ENCODE data around the gene GNPTAB.

GNPTAB gene

DNA sequence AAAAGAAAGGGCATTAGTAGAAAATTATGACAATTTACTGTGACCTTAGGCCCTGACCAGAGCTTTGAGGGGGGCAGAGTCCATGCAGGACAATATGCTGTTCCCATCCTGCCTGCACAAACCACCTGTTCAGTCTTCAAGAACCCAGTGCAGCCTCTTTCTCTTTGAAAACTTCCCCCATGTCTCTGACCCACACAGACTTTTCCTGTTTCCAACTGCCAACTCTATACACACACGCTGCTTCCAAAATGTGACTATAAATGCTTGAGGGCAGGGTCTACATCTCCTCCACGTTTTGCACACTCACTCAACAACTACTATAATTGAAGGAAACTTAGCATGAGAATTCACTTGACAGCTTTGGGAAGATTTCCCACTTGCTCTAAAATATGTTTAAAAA, 54.9 kb downstream of the GNPTAB start:
- DNase-seq (ENCODE audit: low read depth in 4 of 4, low spot score in 1 of 4): no peak

- peak; percentile 36 to 51 (median 40) for DNase-seq (ENCODE audit: low read depth in 4 of 4, low spot score in 1 of 4)
Observed at GRCh38 chr12:101773650-101774162, 57.1 kb downstream of the GNPTAB start.

DNA sequence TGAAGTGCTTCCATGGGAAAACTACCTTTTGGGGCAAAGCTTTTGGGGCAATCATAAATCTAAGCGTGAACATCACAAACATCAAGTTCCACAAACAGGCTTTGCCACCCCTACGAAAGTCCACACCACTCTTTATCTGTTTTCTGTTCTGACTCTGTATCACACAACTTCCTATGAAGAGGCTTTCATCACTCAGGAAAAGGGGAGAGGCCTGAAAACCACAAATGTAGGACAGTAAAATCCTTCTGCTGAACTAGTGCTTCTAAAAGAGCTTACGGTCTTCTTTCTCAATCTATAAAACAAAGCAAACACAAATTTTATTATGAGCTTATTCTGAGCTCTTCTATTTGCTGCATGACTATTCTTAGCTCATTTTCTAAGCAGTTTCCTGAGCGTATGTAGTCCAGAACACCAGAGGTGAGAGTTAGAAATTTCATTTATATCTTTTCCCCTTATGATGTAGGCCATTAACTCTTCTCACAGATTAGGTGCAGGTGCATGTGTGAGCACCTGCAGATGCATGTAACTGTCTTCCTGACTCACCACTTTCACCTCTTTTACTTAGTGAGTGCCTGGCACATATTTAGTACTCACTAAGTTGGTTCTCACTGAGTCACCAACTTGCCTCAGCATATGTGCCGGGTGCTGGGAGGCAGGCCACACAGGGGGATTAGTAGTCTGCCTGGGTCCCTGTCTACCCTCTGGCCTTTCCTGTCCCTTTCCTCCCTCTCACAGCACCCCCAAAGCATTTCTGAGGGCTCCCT, 58.6 kb downstream of the GNPTAB start:
- DNase-seq (ENCODE audit: low read depth in 4 of 4, low spot score in 1 of 4): no peak

DNA sequence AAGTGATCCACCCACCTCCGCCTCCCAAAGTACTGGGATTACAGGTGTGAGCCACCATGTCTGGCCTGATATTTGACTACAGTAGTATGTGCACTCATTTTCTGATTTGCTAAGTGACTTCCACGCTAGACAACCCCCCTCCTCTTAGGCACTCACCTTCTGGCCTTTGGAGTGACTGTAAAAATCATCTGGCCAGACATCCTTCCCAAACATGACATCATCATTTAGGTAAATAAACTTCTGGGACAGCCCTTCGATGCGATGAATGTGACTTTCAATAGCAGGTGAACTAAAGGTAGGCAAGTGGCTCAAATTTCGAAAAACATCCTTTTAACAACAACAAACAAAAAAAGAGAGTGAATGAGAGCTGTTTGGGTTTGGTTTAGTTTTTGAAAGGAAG, 60.9 kb downstream of the GNPTAB start:
- no peak for DNase-seq (ENCODE audit: low read depth in 4 of 4, low spot score in 1 of 4)

DNA sequence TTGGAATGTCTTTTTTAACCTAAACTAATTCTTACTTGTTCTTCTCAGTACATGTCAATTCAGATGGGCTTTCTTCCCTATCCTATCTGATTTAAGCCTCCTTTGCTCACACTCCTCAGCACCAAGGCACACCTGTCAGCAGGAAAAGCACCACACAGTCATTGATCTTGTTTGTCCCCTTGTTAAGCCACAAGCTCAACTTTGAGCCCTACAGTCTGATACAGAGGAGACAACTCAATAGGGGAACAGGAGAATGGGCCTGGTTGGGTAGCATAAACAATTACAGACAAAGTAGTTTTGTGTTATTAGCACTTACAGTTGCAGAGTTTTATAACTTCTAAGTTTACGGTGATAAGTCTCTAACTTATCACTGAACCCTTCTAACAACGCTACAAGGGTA, 62.0 kb downstream of the GNPTAB start:
- DNase-seq (ENCODE audit: low read depth in 4 of 4, low spot score in 1 of 4): no peak

DNA sequence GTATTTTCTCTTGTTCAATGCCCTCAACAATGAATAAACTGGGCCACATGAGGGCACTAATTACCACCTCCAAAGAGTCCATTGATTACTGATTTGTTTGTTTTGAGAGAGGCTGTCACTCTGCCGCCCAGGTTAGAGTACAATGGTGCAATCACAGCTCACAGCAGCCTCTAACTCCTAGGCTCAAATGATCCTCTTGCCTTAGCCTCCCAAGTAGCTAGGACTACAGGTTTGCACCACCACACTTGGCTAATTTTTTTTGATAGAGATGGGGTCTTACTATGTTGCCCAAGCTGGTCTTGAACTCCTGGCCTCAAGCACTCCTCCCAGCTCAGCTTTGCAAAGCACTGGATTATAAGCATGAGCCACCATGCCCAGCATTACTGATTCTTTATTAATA, 63.2 kb downstream of the GNPTAB start:
- no peak for DNase-seq (ENCODE audit: low read depth in 4 of 4, low spot score in 1 of 4)

- no peak for DNase-seq (ENCODE audit: low read depth in 4 of 4, low spot score in 1 of 4)
Observed at GRCh38 chr12:101764051-101764792, 66.5 kb downstream of the GNPTAB start.

- DNase-seq (ENCODE audit: low read depth in 4 of 4, low spot score in 1 of 4): no peak
Observed at GRCh38 chr12:101763246-101763931, 67.4 kb downstream of the GNPTAB start.

DNA sequence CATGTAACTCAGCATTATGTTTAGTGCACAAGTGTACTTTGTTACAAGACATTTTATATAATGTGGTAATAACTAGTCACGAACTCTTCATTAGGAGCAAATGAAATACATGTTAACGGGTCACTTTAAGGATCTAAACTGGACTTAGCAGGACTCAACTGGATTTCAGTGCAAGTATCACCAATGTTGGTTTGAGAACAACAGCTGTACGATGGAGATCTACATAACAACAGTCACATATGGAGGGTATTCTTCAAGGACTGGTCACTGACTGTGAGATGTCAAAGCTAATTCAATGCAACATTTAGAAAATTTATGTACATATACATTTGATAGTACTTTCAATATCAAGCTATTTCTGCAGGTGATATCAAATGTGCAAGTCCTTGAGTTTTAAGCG, 69.0 kb downstream of the GNPTAB start:
- no peak for DNase-seq (ENCODE audit: low read depth in 4 of 4, low spot score in 1 of 4)

DNA sequence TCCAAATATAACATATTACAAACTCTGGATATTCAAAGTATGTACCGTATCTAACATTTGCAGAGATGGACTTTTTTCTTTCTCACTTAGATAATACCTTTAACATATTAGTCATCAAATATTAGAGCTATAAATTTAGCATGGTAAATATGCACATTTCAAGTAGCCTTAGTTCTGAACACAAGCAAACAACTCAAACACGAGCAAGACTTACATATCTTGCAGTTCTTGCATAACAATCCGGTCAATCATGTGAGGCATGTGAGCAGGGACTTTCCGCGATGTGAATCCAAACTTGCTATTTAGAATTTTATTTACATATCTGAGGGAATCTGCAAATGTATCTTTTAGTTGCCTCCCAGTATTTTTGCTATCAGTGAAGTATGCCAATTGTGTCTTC, 69.4 kb downstream of the GNPTAB start:
- no peak for DNase-seq (ENCODE audit: low read depth in 4 of 4, low spot score in 1 of 4)

GRCh38 chr12:101759396-101760047, 71.2 kb downstream of the GNPTAB start:
- no peak for DNase-seq (ENCODE audit: low read depth in 4 of 4, low spot score in 1 of 4)

DNA sequence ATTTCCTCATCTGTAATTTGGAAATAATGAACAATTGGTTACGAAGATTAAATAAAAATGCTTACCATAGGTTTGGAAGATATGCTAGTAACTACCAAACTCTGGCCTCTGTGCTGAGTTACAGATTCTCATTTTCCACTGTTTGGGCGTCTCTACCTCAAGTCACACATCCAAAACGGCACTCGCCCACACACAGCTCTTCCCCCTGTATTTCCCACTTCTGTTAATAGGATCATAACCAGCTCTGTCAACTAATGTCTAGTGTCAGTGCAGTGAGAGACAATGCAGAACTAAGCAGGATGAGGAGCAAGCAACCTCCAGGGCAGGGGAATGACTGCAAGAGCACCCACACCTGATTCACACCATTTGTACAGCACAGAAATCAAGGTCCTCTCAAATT, 80.6 kb downstream of the GNPTAB start:
- no peak for DNase-seq (ENCODE audit: low read depth in 4 of 4, low spot score in 1 of 4)

- DNase-seq (ENCODE audit: low read depth in 4 of 4, low spot score in 1 of 4): no peak
Observed at GRCh38 chr12:101749657-101750056, 81.1 kb downstream of the GNPTAB start.

GRCh38 chr12:101748907-101749306, 81.9 kb downstream of the GNPTAB start:
- no peak for DNase-seq (ENCODE audit: low read depth in 4 of 4, low spot score in 1 of 4)

DNA sequence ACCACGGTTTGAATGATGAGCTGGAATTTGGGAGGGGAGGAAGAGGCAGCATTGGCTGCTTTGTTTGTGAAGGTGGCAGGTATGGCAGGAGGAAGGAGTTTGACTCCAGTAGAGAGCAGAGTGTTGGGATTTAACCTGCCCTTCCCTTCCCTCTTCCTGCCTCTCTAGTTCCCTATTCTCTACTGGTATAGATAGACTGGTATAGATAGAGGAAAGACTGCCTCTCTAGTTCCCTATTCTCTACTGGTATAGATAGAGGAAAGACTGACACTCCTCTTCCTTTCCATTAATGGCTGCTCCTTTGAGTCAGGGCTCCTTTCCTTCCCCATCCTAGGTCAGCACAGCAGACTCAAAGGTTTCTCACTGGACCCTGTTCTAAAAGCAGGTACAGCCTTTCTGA, 83.1 kb downstream of the GNPTAB start:
- no peak for DNase-seq (ENCODE audit: low read depth in 4 of 4, low spot score in 1 of 4)

- no peak for DNase-seq (ENCODE audit: low read depth in 4 of 4, low spot score in 1 of 4)
Observed at GRCh38 chr12:101746661-101747060, 84.1 kb downstream of the GNPTAB start.

DNA sequence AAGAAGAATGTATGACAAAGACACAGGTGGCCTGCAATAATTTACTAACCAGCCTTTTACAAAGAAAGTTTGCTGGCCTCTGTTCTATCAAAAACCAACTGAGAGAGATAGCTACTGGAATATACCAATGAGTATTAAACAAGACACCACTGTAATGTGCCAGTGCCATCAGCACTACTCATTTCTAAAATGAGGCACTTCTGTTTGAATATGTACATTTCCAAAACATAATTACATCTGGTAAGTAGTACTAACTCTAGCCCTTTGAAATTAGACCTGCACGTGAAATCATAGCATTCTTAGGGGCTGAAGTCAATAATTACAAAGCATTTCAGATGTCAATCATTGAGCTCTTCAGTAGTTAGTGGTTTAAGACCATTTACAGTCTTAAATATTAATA, 84.6 kb downstream of the GNPTAB start:
- DNase-seq (ENCODE audit: low read depth in 4 of 4, low spot score in 1 of 4): no peak

- no peak for DNase-seq (ENCODE audit: low read depth in 4 of 4, low spot score in 1 of 4)
Observed at GRCh38 chr12:101745481-101745880, 85.3 kb downstream of the GNPTAB start.

- DNase-seq (ENCODE audit: low read depth in 4 of 4, low spot score in 1 of 4): no peak
Observed at GRCh38 chr12:101743724-101744472, 86.9 kb downstream of the GNPTAB start.

GRCh38 chr12:101743242-101743641, 87.5 kb downstream of the GNPTAB start:
- DNase-seq (ENCODE audit: low read depth in 4 of 4, low spot score in 1 of 4): no peak

GRCh38 chr12:101740980-101741379, 89.8 kb downstream of the GNPTAB start:
- DNase-seq (ENCODE audit: low read depth in 4 of 4, low spot score in 1 of 4): no peak
